Activated T-helper 17 cell treated with anti-CD3 and anti-CD28 coated beads, Interleukin-2, amount 50 U/mL, for 72 hours (primary cell): ENCODE measurements around the gene MLH1. TPM values are rescaled to one million over a fixed set of nuclear protein-coding genes. Genes with fewer than 3 reads are reported as not detected.

ENCODE experiments used
- total RNA-seq, 2 donors: library from RNA; stranded (reverse); gene quantifications; one replicate each; pipeline ENCODE4 v1.2.3, GENCODE V29; 2022

MLH1 gene
- total RNA-seq, 2 donors from 2014 or later, result 47.5 to 62.2 TPM

Other genes with a start within 250 kb of the MLH1 start
- under 1 TPM in 1 of 2 donors, not detected in 1; 0.05 TPM for gene DCLK3, start 229.0 kb upstream of the MLH1 start, total RNA-seq
- gene TRANK1, start 48.5 kb upstream of the MLH1 start, total RNA-seq, result 10 to 100 TPM; 12.3 to 12.8 TPM
- gene EPM2AIP1, start 387 bp upstream of the MLH1 start, total RNA-seq, result 10 to 100 TPM; 14.8 to 21.0 TPM
- 10 to 100 TPM; 36.6 to 41.3 TPM for gene LRRFIP2, start 181.1 kb downstream of the MLH1 start, total RNA-seq
- gene GOLGA4, start 249.8 kb downstream of the MLH1 start, total RNA-seq, result 10 to 100 TPM; 39.2 to 46.1 TPM